Thymus (tissue), 11 donors: ENCODE data around the gene ACBD6. TPM values are rescaled to one million over a fixed set of nuclear protein-coding genes. Genes with fewer than 3 reads are reported as not detected.

Experiments used
- DNase-seq, 9 donors: peaks; one replicate each; pipeline ENCODE4 v3.0.0-alpha.2; 2013; ENCODE audit warnings: low spot score in 9 of 9, low read depth in 6 of 9, missing footprints in 1 of 9
- H3K27ac ChIP-seq, 2 donors: one replicate each; pipeline ENCODE4 v1.5.1; 2013; ENCODE audit warnings: control low read depth in 1 of 2, low read depth in 1 of 2, low read length in 1 of 2, mild to moderate bottlenecking in 1 of 2, moderate library complexity in 1 of 2
- H3K27me3 ChIP-seq, 2 donors: one replicate each; pipeline ENCODE4 v1.5.1; 2013; ENCODE audit warnings: low read length in 1 of 2; ENCODE audit not compliant: control insufficient read depth in 2 of 2, insufficient read depth in 1 of 2
- H3K36me3 ChIP-seq, 2 donors: one replicate each; pipeline ENCODE4 v1.5.1; 2013; ENCODE audit warnings: low read length in 1 of 2, mild to moderate bottlenecking in 1 of 2, moderate library complexity in 1 of 2; ENCODE audit not compliant: control insufficient read depth in 2 of 2, insufficient read depth in 2 of 2
- H3K4me1 ChIP-seq, 2 donors: one replicate each; pipeline ENCODE4 v1.5.1; 2013; ENCODE audit warnings: low read length in 2 of 2; ENCODE audit not compliant: control insufficient read depth in 2 of 2, insufficient read depth in 2 of 2
- H3K4me3 ChIP-seq, 2 donors: one replicate each; pipeline ENCODE4 v1.5.1; 2013; ENCODE audit warnings: low read length in 2 of 2, control low read depth in 1 of 2, mild to moderate bottlenecking in 1 of 2
- H3K9me3 ChIP-seq, 2 donors: one replicate each; pipeline ENCODE4 v1.5.1; 2013; ENCODE audit warnings: low read length in 1 of 2, mild to moderate bottlenecking in 1 of 2; ENCODE audit not compliant: control insufficient read depth in 2 of 2, insufficient read depth in 1 of 2
- WGBS: extraction: QIAGEN DNeasy Blood & Tissue Kit; methylation state at CpG from one replicate; pipeline ENCODE4 v1.1.7; 2013; 5-methylcytosine and 5-hydroxymethylcytosine counted together
- polyA plus RNA-seq: library from polyadenylated mRNA; stranded (reverse); fragments of 200-250 nt; gene quantifications from one replicate; pipeline ENCODE4 v1.2.3, GENCODE V29; 2013
- total RNA-seq: library from RNA; stranded (reverse); fragments of 120-200 nt; gene quantifications from one replicate; pipeline ENCODE4 v1.2.4, GENCODE V29; 2013
- donor health status: healthy.

ACBD6 gene
- total and polyA plus RNA-seq, 2 donors: 35.0 to 48.7 TPM

GRCh38 chr1:180542838-180543145, 40.4 kb upstream of the ACBD6 start:
- Histone ChIP-seq H3K9me3 (no peaks in the 10 kb centered on the region), H3K36me3 (no peaks in the 10 kb centered on the region), H3K4me1 (peaks cover 0 to 2% of the 10 kb centered on the region in 2 donors), H3K4me3 (no peak overlapping the region), H3K27ac (no peak overlapping the region), H3K27me3 (no peaks in the 10 kb centered on the region)
- WGBS: 93% methylated on average over 2 of the region's 2 CpGs
- no peak for DNase-seq

GRCh38 chr1:180542113-180542837, 39.9 kb upstream of the ACBD6 start:
- 89% methylated on average over 9 of the region's 9 CpGs for WGBS
- Histone ChIP-seq H3K9me3 (no peaks in the 10 kb centered on the region), H3K36me3 (no peaks in the 10 kb centered on the region), H3K4me1 (peaks cover 0 to 2% of the 10 kb centered on the region in 2 donors), H3K27ac (peak overlapping the region in 1 of 2 donors; percentile 24), H3K27me3 (no peaks in the 10 kb centered on the region), H3K4me3 (no peak overlapping the region)
- DNase-seq: no peak

- no peaks in the 10 kb centered on the region for H3K27me3 ChIP-seq
- 94% methylated on average over 14 of the region's 14 CpGs for WGBS
- no peak overlapping the region for H3K4me3 ChIP-seq
- H3K9me3 ChIP-seq: no peaks in the 10 kb centered on the region
- no peaks in the 10 kb centered on the region for H3K36me3 ChIP-seq
- no peak for DNase-seq
- H3K27ac ChIP-seq: no peak overlapping the region
- H3K4me1 ChIP-seq: peaks cover 0 to 2% of the 10 kb centered on the region in 2 donors
Measured at GRCh38 chr1:180540697-180541594, 38.6 kb upstream of the ACBD6 start.

GRCh38 chr1:180539136-180539535, 36.8 kb upstream of the ACBD6 start:
- Histone ChIP-seq H3K9me3 (no peaks in the 10 kb centered on the region), H3K27me3 (no peaks in the 10 kb centered on the region), H3K27ac (no peak overlapping the region), H3K4me3 (no peak overlapping the region), H3K4me1 (peaks cover 0 to 2% of the 10 kb centered on the region in 2 donors), H3K36me3 (no peaks in the 10 kb centered on the region)
- 94% methylated on average over 7 of the region's 7 CpGs for WGBS
- DNase-seq: no peak

GRCh38 chr1:180536821-180537372, 34.5 kb upstream of the ACBD6 start:
- Histone ChIP-seq H3K36me3 (no peaks in the 10 kb centered on the region), H3K27me3 (no peaks in the 10 kb centered on the region), H3K27ac (no peak overlapping the region), H3K9me3 (no peaks in the 10 kb centered on the region), H3K4me3 (no peak overlapping the region), H3K4me1 (no peaks in the 10 kb centered on the region)
- no peak for DNase-seq
- WGBS: 95% methylated on average over 7 of the region's 7 CpGs

GRCh38 chr1:180535418-180535999, 33.1 kb upstream of the ACBD6 start:
- Histone ChIP-seq H3K4me1 (no peaks in the 10 kb centered on the region), H3K9me3 (no peaks in the 10 kb centered on the region), H3K36me3 (no peaks in the 10 kb centered on the region), H3K4me3 (no peak overlapping the region), H3K27me3 (no peaks in the 10 kb centered on the region), H3K27ac (no peak overlapping the region)
- 97% methylated on average over 5 of the region's 5 CpGs for WGBS
- DNase-seq: no peak

- H3K4me1 ChIP-seq: no peaks in the 10 kb centered on the region
- no peak for DNase-seq
- WGBS: 95% methylated on average over 7 of the region's 7 CpGs
- H3K27me3 ChIP-seq: no peaks in the 10 kb centered on the region
- no peak overlapping the region for H3K27ac ChIP-seq
- H3K4me3 ChIP-seq: no peak overlapping the region
- no peaks in the 10 kb centered on the region for H3K36me3 ChIP-seq
- no peaks in the 10 kb centered on the region for H3K9me3 ChIP-seq
Measured at GRCh38 chr1:180534214-180534613, 31.8 kb upstream of the ACBD6 start.

GRCh38 chr1:180533266-180533987, 31.1 kb upstream of the ACBD6 start:
- WGBS: 69% methylated on average over 10 of the region's 10 CpGs
- DNase-seq: peak; percentile 23 to 72 (median 42)

More at GRCh38 chr1:180533266-180533987, 31.1 kb upstream of the ACBD6 start:
- H3K27me3 ChIP-seq: no peaks in the 10 kb centered on the region
- H3K27ac ChIP-seq: no peak overlapping the region
- H3K36me3 ChIP-seq: no peaks in the 10 kb centered on the region
- no peaks in the 10 kb centered on the region for H3K4me1 ChIP-seq
- H3K9me3 ChIP-seq: no peaks in the 10 kb centered on the region
- no peak overlapping the region for H3K4me3 ChIP-seq
